Peyer's patch (tissue), 4 donors: Measurements from ENCODE around the gene IRF5.

Experiments
- POLR2A ChIP-seq, 2 donors: fragments of 450-650 bp; IDR thresholded peaks; one replicate each; pipeline ENCODE4 v1.5.1; 2017; ENCODE audit warnings: antibody characterized with exemption in 2 of 2, mild to moderate bottlenecking in 2 of 2, moderate library complexity in 2 of 2
- TF ChIP-seq, protein P1 (sequence below), 6 experiments: fragments of 450-650 bp in 4 of 6; fragments of 200-600 bp in 2 of 6; sonication (generic) in 1 of 6; IDR thresholded peaks; one replicate each; pipeline ENCODE4 v1.5.1; 2017 to 2019; ENCODE audit warnings: antibody characterized with exemption in 6 of 6, mild to moderate bottlenecking in 3 of 6, moderate library complexity in 1 of 6

DNA sequence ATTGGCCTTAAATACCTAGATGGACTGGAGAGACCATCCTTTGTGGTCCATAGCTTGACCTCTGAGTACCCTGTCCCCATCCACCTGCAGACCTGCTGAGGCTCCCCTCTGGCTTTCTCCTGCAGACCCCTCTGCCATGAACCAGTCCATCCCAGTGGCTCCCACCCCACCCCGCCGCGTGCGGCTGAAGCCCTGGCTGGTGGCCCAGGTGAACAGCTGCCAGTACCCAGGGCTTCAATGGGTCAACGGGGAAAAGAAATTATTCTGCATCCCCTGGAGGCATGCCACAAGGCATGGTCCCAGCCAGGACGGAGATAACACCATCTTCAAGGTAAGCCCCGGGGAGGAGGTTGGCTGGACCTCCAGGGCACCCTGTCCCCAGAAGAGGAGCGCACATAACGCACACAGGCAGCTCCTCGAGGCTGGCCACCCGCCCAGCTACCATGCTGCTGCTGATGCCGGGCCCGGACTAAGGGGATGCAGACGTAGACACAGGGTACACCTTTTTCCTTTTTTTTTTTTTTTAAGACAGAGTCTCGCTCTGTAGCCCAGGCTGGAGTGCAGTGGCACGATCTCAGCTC, 4.3 kb downstream of the IRF5 start:
- TF ChIP-seq, protein P1, sequence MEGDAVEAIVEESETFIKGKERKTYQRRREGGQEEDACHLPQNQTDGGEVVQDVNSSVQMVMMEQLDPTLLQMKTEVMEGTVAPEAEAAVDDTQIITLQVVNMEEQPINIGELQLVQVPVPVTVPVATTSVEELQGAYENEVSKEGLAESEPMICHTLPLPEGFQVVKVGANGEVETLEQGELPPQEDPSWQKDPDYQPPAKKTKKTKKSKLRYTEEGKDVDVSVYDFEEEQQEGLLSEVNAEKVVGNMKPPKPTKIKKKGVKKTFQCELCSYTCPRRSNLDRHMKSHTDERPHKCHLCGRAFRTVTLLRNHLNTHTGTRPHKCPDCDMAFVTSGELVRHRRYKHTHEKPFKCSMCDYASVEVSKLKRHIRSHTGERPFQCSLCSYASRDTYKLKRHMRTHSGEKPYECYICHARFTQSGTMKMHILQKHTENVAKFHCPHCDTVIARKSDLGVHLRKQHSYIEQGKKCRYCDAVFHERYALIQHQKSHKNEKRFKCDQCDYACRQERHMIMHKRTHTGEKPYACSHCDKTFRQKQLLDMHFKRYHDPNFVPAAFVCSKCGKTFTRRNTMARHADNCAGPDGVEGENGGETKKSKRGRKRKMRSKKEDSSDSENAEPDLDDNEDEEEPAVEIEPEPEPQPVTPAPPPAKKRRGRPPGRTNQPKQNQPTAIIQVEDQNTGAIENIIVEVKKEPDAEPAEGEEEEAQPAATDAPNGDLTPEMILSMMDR (IDR thresholded peaks at IDR 0.05), result no peak
- TF ChIP-seq POLR2A (IDR thresholded peaks at IDR 0.05), result no peak
